ENCODE data around the gene GOLGA3. TPM values are rescaled to one million over a fixed set of nuclear protein-coding genes. Genes with fewer than 3 reads are reported as not detected.
"Not testable (repeated sequence)": the region's sequence is repeated elsewhere in the genome, so short reads cannot be mapped to it uniquely, and the experiment has no call there.

The GOLGA3 gene
- total RNA-seq, 1 donor from 2014 or later, result 134 TPM

GRCh38 chr12:132761032-132761920 lies 67.4 kb downstream of the GOLGA3 start, which contains the start of gene ANKLE2:
ANKLE2 (minus strand) TSS chr12:132761832; CDS start chr12:132761798, 34 bp downstream.
- TF ChIP-seq CTCF (IDR thresholded peaks at IDR 0.05; ENCODE audit: insufficient read depth, low read length, severe bottlenecking), result no peak
- FAIRE-seq, result no peak
- Histone ChIP-seq H3K27me3 (ENCODE audit: control insufficient read depth, insufficient read depth, low read length) (no peaks in the 10 kb centered on the region), H3K4me3 (ENCODE audit: low read depth, low read length) (peak within 1 kb of the TSS; percentile 85), H3K36me3 (ENCODE audit: control insufficient read depth, insufficient read depth, low read length) (peaks cover 3% of the 10 kb centered on the region)
- DNase-seq (ENCODE audit: low read depth), result peak; percentile 35

GRCh38 chr12:132759359-132759758 lies 69.3 kb downstream of the GOLGA3 start:
- no peaks in the 10 kb centered on the region for H3K27me3 ChIP-seq (ENCODE audit: control insufficient read depth, insufficient read depth, low read length)
- no peak for DNase-seq (ENCODE audit: low read depth)
- no peak for FAIRE-seq
- peaks cover 8% of the 10 kb centered on the region for H3K36me3 ChIP-seq (ENCODE audit: control insufficient read depth, insufficient read depth, low read length)
- no peak overlapping the region for H3K4me3 ChIP-seq (ENCODE audit: low read depth, low read length)
- no peak for TF ChIP-seq CTCF (IDR thresholded peaks at IDR 0.05; ENCODE audit: insufficient read depth, low read length, severe bottlenecking)

- H3K36me3 ChIP-seq (ENCODE audit: control insufficient read depth, insufficient read depth, low read length); DNase-seq (ENCODE audit: low read depth); FAIRE-seq; H3K27me3 ChIP-seq (ENCODE audit: control insufficient read depth, insufficient read depth, low read length); H3K4me3 ChIP-seq (ENCODE audit: low read depth, low read length): not testable (repeated sequence)
These were observed 69.8 kb downstream of the GOLGA3 start for GRCh38 chr12:132758825-132759224.

- peaks cover 26% of the 10 kb centered on the region for H3K36me3 ChIP-seq (ENCODE audit: control insufficient read depth, insufficient read depth, low read length)
These were observed 74.3 kb downstream of the GOLGA3 start for GRCh38 chr12:132754160-132754932.

GRCh38 chr12:132753670-132754069 lies 75.0 kb downstream of the GOLGA3 start:
- peaks cover 30% of the 10 kb centered on the region for H3K36me3 ChIP-seq (ENCODE audit: control insufficient read depth, insufficient read depth, low read length)
- H3K4me3 ChIP-seq (ENCODE audit: low read depth, low read length); FAIRE-seq: not testable (repeated sequence)

More at GRCh38 chr12:132754160-132754932, 74.3 kb downstream of the GOLGA3 start:
- no peaks in the 10 kb centered on the region for H3K27me3 ChIP-seq (ENCODE audit: control insufficient read depth, insufficient read depth, low read length)
- FAIRE-seq, result no peak
- DNase-seq (ENCODE audit: low read depth), result no peak
- no peak for TF ChIP-seq CTCF (IDR thresholded peaks at IDR 0.05; ENCODE audit: insufficient read depth, low read length, severe bottlenecking)
- no peak overlapping the region for H3K4me3 ChIP-seq (ENCODE audit: low read depth, low read length)

GRCh38 chr12:132748319-132748718 lies 80.3 kb downstream of the GOLGA3 start:
- Histone ChIP-seq H3K36me3 (ENCODE audit: control insufficient read depth, insufficient read depth, low read length) (peaks cover 57% of the 10 kb centered on the region), H3K27me3 (ENCODE audit: control insufficient read depth, insufficient read depth, low read length) (no peaks in the 10 kb centered on the region), H3K4me3 (ENCODE audit: low read depth, low read length) (no peak overlapping the region)
- FAIRE-seq (no peak), DNase-seq (ENCODE audit: low read depth) (no peak)
- no peak for TF ChIP-seq CTCF (IDR thresholded peaks at IDR 0.05; ENCODE audit: insufficient read depth, low read length, severe bottlenecking)

More at GRCh38 chr12:132753670-132754069, 75.0 kb downstream of the GOLGA3 start:
- not testable (repeated sequence) for DNase-seq (ENCODE audit: low read depth); H3K27me3 ChIP-seq (ENCODE audit: control insufficient read depth, insufficient read depth, low read length)
